Keratinocyte (primary cell): ENCODE measurements around the gene TMEM135. TPM values are rescaled to one million over a fixed set of nuclear protein-coding genes. Genes with fewer than 3 reads are reported as not detected.

ENCODE experiments used
- DNase-seq: peaks from one replicate; pipeline ENCODE4 v3.0.0-alpha.2; 2011; ENCODE audit warnings: low read depth, missing footprints, low spot score
- FAIRE-seq: peaks from 2 replicates; lab custom pipeline; 2011; peaks lifted over from hg19 to GRCh38; lab: Jason Lieb, UNC
- H2AFZ ChIP-seq: 2 replicates; pipeline ENCODE4 v1.6.0; 2012; ENCODE audit warnings: low read length, control low read depth, inconsistent platforms; ENCODE audit not compliant: control insufficient read depth
- H3K27ac ChIP-seq: 2 replicates; pipeline ENCODE4 v1.5.1; 2011; ENCODE audit warnings: low read length; ENCODE audit not compliant: control insufficient read depth, insufficient read depth
- H3K27me3 ChIP-seq: 3 replicates; pipeline ENCODE4 v1.6.0; 2011; ENCODE audit warnings: low read length; ENCODE audit not compliant: control insufficient read depth, insufficient read depth; ENCODE audit errors: extremely low read depth
- H3K36me3 ChIP-seq, 2 experiments: 2 replicates in 1 of 2; 3 replicates in 1 of 2; pipeline ENCODE4 v1.5.1; 2011; ENCODE audit warnings: low read length in 2 of 2, mild to moderate bottlenecking in 1 of 2; ENCODE audit not compliant: control insufficient read depth in 2 of 2, insufficient read depth in 2 of 2; ENCODE audit errors: extremely low read depth in 1 of 2
- H3K4me1 ChIP-seq: 3 replicates; pipeline ENCODE4 v1.5.1; 2011; ENCODE audit warnings: low read length; ENCODE audit not compliant: control insufficient read depth, insufficient read depth; ENCODE audit errors: extremely low read depth
- H3K4me2 ChIP-seq: 3 replicates; pipeline ENCODE4 v1.6.0; 2011; ENCODE audit warnings: low read depth, low read length; ENCODE audit not compliant: control insufficient read depth, insufficient read depth; ENCODE audit errors: extremely low read depth
- H3K4me3 ChIP-seq, 3 experiments: fragments of 200-600 bp in 1 of 3; sonication (generic) in 1 of 3; 2 replicates in 2 of 3; 3 replicates in 1 of 3; pipeline ENCODE4 v1.5.1; 2011 to 2016; ENCODE audit warnings: low read length in 3 of 3, mild to moderate bottlenecking in 3 of 3, control low read depth in 2 of 3, inconsistent platforms in 1 of 3, low read depth in 1 of 3, mixed read lengths in 1 of 3, mixed run types in 1 of 3, moderate library complexity in 1 of 3; ENCODE audit not compliant: control insufficient read depth in 2 of 3, insufficient read depth in 2 of 3; ENCODE audit errors: extremely low read depth in 1 of 3
- H3K79me2 ChIP-seq: 2 replicates; pipeline ENCODE4 v1.6.0; 2012; ENCODE audit warnings: low read length; ENCODE audit not compliant: control insufficient read depth, insufficient read depth
- H3K9ac ChIP-seq: 3 replicates; pipeline ENCODE4 v1.6.0; 2011; ENCODE audit warnings: low read length; ENCODE audit not compliant: control insufficient read depth, insufficient read depth; ENCODE audit errors: extremely low read depth
- H3K9me1 ChIP-seq: 3 replicates; pipeline ENCODE4 v1.6.0; 2011; ENCODE audit warnings: low read length; ENCODE audit not compliant: control insufficient read depth, insufficient read depth; ENCODE audit errors: extremely low read depth
- H3K9me3 ChIP-seq: 2 replicates; pipeline ENCODE4 v1.5.1; 2012; ENCODE audit warnings: low read depth, low read length; ENCODE audit not compliant: control insufficient read depth
- H4K20me1 ChIP-seq: 3 replicates; pipeline ENCODE4 v1.6.0; 2011; ENCODE audit warnings: low read length; ENCODE audit not compliant: control insufficient read depth, insufficient read depth; ENCODE audit errors: extremely low read depth
- EZH2 ChIP-seq: IDR thresholded peaks from one replicate; pipeline ENCODE4 v1.6.1; 2012; ENCODE audit warnings: inconsistent platforms, mild to moderate bottlenecking, low read length, moderate library complexity
- dilution Hi-C: fragments of 300-500 bp; cut with MboI; formaldehyde crosslinking; loops from one replicate; pipeline ENCODE4 v1.7.0; 2020; ENCODE audit warnings: low sequenced_read_pairs; ENCODE audit not compliant: extremely low pct_ligation_motif_present
- polyA plus RNA-seq, 5 experiments: library from polyadenylated mRNA; depleted of rRNA in 3 of 5; stranded (reverse) in 3 of 5; stranded (forward) in 1 of 5; unstranded in 1 of 5; fragments of >200 nt; gene quantifications; 1 replicate in 1 of 5; 2 replicates in 3 of 5; 3 replicates in 1 of 5; pipeline versions ENCODE4 v1.2.1 to v1.2.3, GENCODE V29; 2011 to 2012; ENCODE audit warnings: missing spikeins in 2 of 5, low read depth in 1 of 5, low replicate concordance in 1 of 5
- TF ChIP-seq, protein P1 (sequence below), 3 experiments: IDR thresholded peaks in 1 of 3; conservative IDR thresholded peaks in 1 of 3; optimal IDR thresholded peaks in 1 of 3; 2 replicates in 2 of 3; 3 replicates in 1 of 3; pipeline versions ENCODE3 to v1.5.1; 2011; ENCODE audit warnings: low read length in 3 of 3, mild to moderate bottlenecking in 3 of 3, moderate library complexity in 2 of 3, control low read depth in 1 of 3, inconsistent platforms in 1 of 3; ENCODE audit not compliant: insufficient read depth in 2 of 3; ENCODE audit errors: extremely low read depth in 1 of 3

The TMEM135 gene
- polyA plus RNA-seq, 1 donor (not counting 4 experiments of a cell fraction or from before 2014, with no cell fraction given), result 15.0 TPM

DNA sequence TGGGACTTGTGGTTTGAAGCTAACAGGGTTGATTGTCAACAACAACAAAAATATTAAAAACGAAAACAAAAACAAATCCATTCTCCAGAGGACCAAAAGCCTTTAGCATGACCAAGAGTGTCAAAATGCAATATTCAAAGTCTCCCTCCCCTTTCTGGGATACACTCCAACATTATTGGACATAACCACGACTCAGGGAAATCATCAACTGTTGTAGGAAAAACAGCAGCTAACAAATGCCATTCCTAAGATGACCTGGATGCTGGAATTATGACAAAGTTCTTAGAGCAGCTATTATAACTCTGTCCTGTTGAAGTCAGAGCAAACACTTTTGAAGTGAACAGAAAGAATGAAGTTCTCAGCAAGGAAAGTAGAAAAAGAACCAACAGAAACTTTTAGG is 143.0 kb downstream of the TMEM135 start:
- TF ChIP-seq, protein P1, sequence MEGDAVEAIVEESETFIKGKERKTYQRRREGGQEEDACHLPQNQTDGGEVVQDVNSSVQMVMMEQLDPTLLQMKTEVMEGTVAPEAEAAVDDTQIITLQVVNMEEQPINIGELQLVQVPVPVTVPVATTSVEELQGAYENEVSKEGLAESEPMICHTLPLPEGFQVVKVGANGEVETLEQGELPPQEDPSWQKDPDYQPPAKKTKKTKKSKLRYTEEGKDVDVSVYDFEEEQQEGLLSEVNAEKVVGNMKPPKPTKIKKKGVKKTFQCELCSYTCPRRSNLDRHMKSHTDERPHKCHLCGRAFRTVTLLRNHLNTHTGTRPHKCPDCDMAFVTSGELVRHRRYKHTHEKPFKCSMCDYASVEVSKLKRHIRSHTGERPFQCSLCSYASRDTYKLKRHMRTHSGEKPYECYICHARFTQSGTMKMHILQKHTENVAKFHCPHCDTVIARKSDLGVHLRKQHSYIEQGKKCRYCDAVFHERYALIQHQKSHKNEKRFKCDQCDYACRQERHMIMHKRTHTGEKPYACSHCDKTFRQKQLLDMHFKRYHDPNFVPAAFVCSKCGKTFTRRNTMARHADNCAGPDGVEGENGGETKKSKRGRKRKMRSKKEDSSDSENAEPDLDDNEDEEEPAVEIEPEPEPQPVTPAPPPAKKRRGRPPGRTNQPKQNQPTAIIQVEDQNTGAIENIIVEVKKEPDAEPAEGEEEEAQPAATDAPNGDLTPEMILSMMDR (optimal IDR thresholded peaks at IDR 0.05 in 1 of 3, IDR thresholded peaks at IDR 0.05 in 1 of 3, conservative IDR thresholded peaks at IDR 0.05 in 1 of 3; ENCODE audit: extremely low read depth in 1 of 3, insufficient read depth in 2 of 3, low read length in 3 of 3), result no peak
- no peak for TF ChIP-seq EZH2
- dilution Hi-C loops, result no loop called here

DNA sequence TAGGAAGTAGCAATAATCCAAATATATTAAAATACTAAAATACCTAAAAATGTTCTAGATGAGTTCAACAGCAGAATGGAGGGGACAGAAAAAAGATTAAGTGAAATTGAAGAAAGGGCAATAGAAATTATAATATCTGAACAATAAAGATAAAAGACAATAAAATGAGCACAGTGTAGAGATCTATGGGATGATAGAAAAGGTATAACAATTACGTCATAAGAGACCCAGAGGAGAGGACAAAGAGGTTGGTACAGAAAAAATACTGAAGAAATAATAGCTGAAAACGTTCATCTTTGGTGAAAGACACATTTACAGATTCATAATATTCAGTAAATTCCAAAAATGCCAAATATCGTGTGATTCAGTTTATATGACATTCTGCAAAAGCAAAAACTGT is 143.4 kb downstream of the TMEM135 start:
- Histone ChIP-seq H3K9me3 (peaks cover 2% of the 10 kb centered on the region), H3K9me1 (no peaks in the 10 kb centered on the region), H3K4me1 (peaks cover 2% of the 10 kb centered on the region), H3K27me3 (no peaks in the 10 kb centered on the region), H2AFZ (no peak overlapping the region), H3K79me2 (no peaks in the 10 kb centered on the region), H4K20me1 (no peaks in the 10 kb centered on the region), H3K27ac (no peak overlapping the region), H3K4me3 (no peak overlapping the region), H3K4me2 (no peak overlapping the region), H3K36me3 (peaks cover 0 to 2% of the 10 kb centered on the region in 2 experiments), H3K9ac (no peak overlapping the region)
- DNase-seq (no peak), FAIRE-seq (no peak)
- dilution Hi-C loops, result no loop called here
- TF ChIP-seq, protein P1 (optimal IDR thresholded peaks at IDR 0.05 in 1 of 3, IDR thresholded peaks at IDR 0.05 in 1 of 3, conservative IDR thresholded peaks at IDR 0.05 in 1 of 3; ENCODE audit: extremely low read depth in 1 of 3, insufficient read depth in 2 of 3, low read length in 3 of 3), result no peak
- TF ChIP-seq EZH2, result no peak

More for the DNA sequence above, 143.0 kb downstream of the TMEM135 start:
- Histone ChIP-seq H2AFZ (no peak overlapping the region), H3K27me3 (no peaks in the 10 kb centered on the region), H3K9me1 (no peaks in the 10 kb centered on the region), H3K9me3 (peaks cover 2% of the 10 kb centered on the region), H3K4me1 (peaks cover 5% of the 10 kb centered on the region), H3K4me2 (no peak overlapping the region), H3K4me3 (no peak overlapping the region), H3K36me3 (peaks cover 0 to 2% of the 10 kb centered on the region in 2 experiments), H4K20me1 (no peaks in the 10 kb centered on the region), H3K9ac (no peak overlapping the region), H3K79me2 (no peaks in the 10 kb centered on the region), H3K27ac (no peak overlapping the region)
- DNase-seq (no peak), FAIRE-seq (no peak)
